WTC11 (cell line): ENCODE measurements around the gene DISP2. TPM values are rescaled to one million over a fixed set of nuclear protein-coding genes. Genes with fewer than 3 reads are reported as not detected.

Source experiments
- ATAC-seq: fragments of 200-7000 bp; cut with Tn5 transposase; 2 replicates; pipeline ENCODE4 v1.10.0; 2021; ENCODE audit warnings: mild to moderate bottlenecking, moderate library complexity
- CTCF ChIA-PET: fragments of 300-600 bp; sonication (Branson Sonifier 250); formaldehyde crosslinking; loops from one replicate; lab custom pipeline; 2021; ENCODE audit warnings: antibody characterized with exemption; lab: Charles Lee
- POLR2A ChIA-PET: fragments of 350-600 bp; sonication (Branson Sonifier 250); formaldehyde crosslinking; loops from one replicate; lab custom pipeline; 2021; ENCODE audit warnings: antibody characterized with exemption; lab: Charles Lee
- DNase-seq: peaks from one replicate; pipeline ENCODE4 v3.0.0; 2021; ENCODE audit warnings: low spot score
- H3K27ac Mint-ChIP-seq: 2 replicates; pipeline ENCODE4 v1.8.0; 2021; ENCODE audit warnings: mixed read lengths
- H3K27me3 Mint-ChIP-seq: 2 replicates; pipeline ENCODE4 v1.8.0; 2021; ENCODE audit warnings: low read depth, mild to moderate bottlenecking, moderate library complexity, mixed read lengths
- H3K36me3 Mint-ChIP-seq: 2 replicates; pipeline ENCODE4 v1.8.0; 2021; ENCODE audit warnings: mixed read lengths
- H3K4me1 Mint-ChIP-seq: 2 replicates; pipeline ENCODE4 v1.8.0; 2022; ENCODE audit warnings: mixed read lengths
- H3K4me3 Mint-ChIP-seq: 2 replicates; pipeline ENCODE4 v1.8.0; 2021; ENCODE audit warnings: mild to moderate bottlenecking, moderate library complexity, mixed read lengths
- H3K9me3 Mint-ChIP-seq: 2 replicates; pipeline ENCODE4 v1.8.0; 2021; ENCODE audit warnings: mixed read lengths
- AFF4 ChIP-seq: sonication (generic); formaldehyde crosslinking; IDR thresholded peaks from 2 replicates; pipeline ENCODE4 v1.8.1; 2023; ENCODE audit warnings: mild to moderate bottlenecking, missing genetic modification reagents, borderline replicate concordance
- AR ChIP-seq: fragments of 250-450 bp; sonication (Bioruptor Pico); IDR thresholded peaks from 2 replicates; pipeline ENCODE4 v1.9.0; 2021; ENCODE audit warnings: mild to moderate bottlenecking
- CREM ChIP-seq: sonication (generic); formaldehyde crosslinking; IDR thresholded peaks from 2 replicates; pipeline ENCODE4 v1.8.1; 2022; ENCODE audit warnings: mild to moderate bottlenecking, missing genetic modification reagents, moderate library complexity
- CTCF ChIP-seq: fragments of 200-600 bp; IDR thresholded peaks from 2 replicates; pipeline ENCODE4 v1.8.0; 2022; ENCODE audit warnings: antibody characterized with exemption
- ELF4 ChIP-seq: sonication (generic); formaldehyde crosslinking; IDR thresholded peaks from 2 replicates; pipeline ENCODE4 v1.8.1; 2022; ENCODE audit warnings: low read depth, mild to moderate bottlenecking, moderate library complexity, missing genetic modification reagents
- ETV6 ChIP-seq: sonication (generic); formaldehyde crosslinking; IDR thresholded peaks from 2 replicates; pipeline ENCODE4 v1.8.1; 2022; ENCODE audit warnings: mild to moderate bottlenecking, missing genetic modification reagents
- FOXP1 ChIP-seq: sonication (generic); formaldehyde crosslinking; IDR thresholded peaks from 2 replicates; pipeline ENCODE4 v1.8.0; 2022; ENCODE audit warnings: missing genetic modification reagents, mild to moderate bottlenecking, moderate library complexity, borderline replicate concordance
- GTF2I ChIP-seq: fragments of 250-450 bp; sonication (Bioruptor Pico); conservative IDR thresholded peaks from 2 replicates; pipeline ENCODE4 v1.4.0; 2021; ENCODE audit warnings: mild to moderate bottlenecking
- NFATC4 ChIP-seq: fragments of 250-450 bp; sonication (Bioruptor Pico); IDR thresholded peaks from 2 replicates; pipeline ENCODE4 v1.9.0; 2021; ENCODE audit warnings: mild to moderate bottlenecking
- RELA ChIP-seq: sonication (generic); formaldehyde crosslinking; IDR thresholded peaks from 2 replicates; pipeline ENCODE4 v1.8.1; 2022; ENCODE audit warnings: missing genetic modification reagents, mild to moderate bottlenecking, borderline replicate concordance
- SMAD4 ChIP-seq: sonication (generic); formaldehyde crosslinking; IDR thresholded peaks from 2 replicates; pipeline ENCODE4 v1.8.0; 2022; ENCODE audit warnings: mild to moderate bottlenecking, missing genetic modification reagents
- SP1 ChIP-seq: sonication (generic); formaldehyde crosslinking; conservative IDR thresholded peaks from 2 replicates; pipeline ENCODE4 v1.8.1; 2022; ENCODE audit warnings: missing genetic modification reagents
- TCF7 ChIP-seq: sonication (generic); formaldehyde crosslinking; IDR thresholded peaks from 2 replicates; pipeline ENCODE4 v1.8.0; 2022; ENCODE audit warnings: mild to moderate bottlenecking, low read depth, missing genetic modification reagents, moderate library complexity
- TEAD4 ChIP-seq: sonication (generic); formaldehyde crosslinking; IDR thresholded peaks from 2 replicates; pipeline ENCODE4 v1.8.0; 2022; ENCODE audit warnings: mild to moderate bottlenecking, missing genetic modification reagents
- ZNF121 ChIP-seq: sonication (generic); formaldehyde crosslinking; IDR thresholded peaks from 2 replicates; pipeline ENCODE4 v1.8.0; 2023; ENCODE audit warnings: missing genetic modification reagents
- ZNF423 ChIP-seq: fragments of 250-450 bp; sonication (Bioruptor Pico); IDR thresholded peaks from 2 replicates; pipeline ENCODE4 v2.1.2; 2022; ENCODE audit warnings: mild to moderate bottlenecking, moderate library complexity
- ZNF425 ChIP-seq: fragments of 250-450 bp; sonication (Bioruptor Pico); conservative IDR thresholded peaks from 2 replicates; pipeline ENCODE4 v1.9.0; 2021; ENCODE audit warnings: mild to moderate bottlenecking
- total RNA-seq: library from RNA; stranded (reverse); gene quantifications from 3 replicates; pipeline ENCODE4 v1.2.3, GENCODE V29; 2021
- TF ChIP-seq, protein P1 (sequence below): sonication (generic); formaldehyde crosslinking; IDR thresholded peaks from 2 replicates; pipeline ENCODE4 v1.8.1; 2022; ENCODE audit warnings: low read depth, mild to moderate bottlenecking, moderate library complexity, missing genetic modification reagents, borderline replicate concordance
- TF ChIP-seq, protein P2 (sequence below): sonication (generic); formaldehyde crosslinking; IDR thresholded peaks from 2 replicates; pipeline ENCODE4 v1.8.1; 2022; ENCODE audit warnings: low read depth, missing genetic modification reagents, borderline replicate concordance

The DISP2 gene
- total RNA-seq, 1 experiment from 2014 or later: 3.5 TPM

- Mint-ChIP-seq H3K27me3 (peaks cover 14% of the 10 kb centered on the region), H3K4me3 (no peak overlapping the region; the same call in 1 of the 2 replicates), H3K9me3 (no peaks in the 10 kb centered on the region), H3K4me1 (peaks cover 35% of the 10 kb centered on the region), H3K36me3 (no peaks in the 10 kb centered on the region), H3K27ac (no peak overlapping the region)
- ChIA-PET CTCF (interaction anchor here (0.5 to 17.8 kb wide), 22 partner anchors 9 to 270 kb away, joined by 3 to 690 read pairs (median 8); partner anchors contain the start of genes ANKRD63, CCDC9B, INAFM2 and PAK6), POLR2A (interaction anchor here (1.5 kb wide), 1 partner anchor 31 kb away, joined by 8 read pairs; no protein-coding TSS in a partner anchor)
- TF ChIP-seq TEAD4 (no peak), FOXP1 (CRISPR knock-in tag) (no peak), TCF7 (CRISPR knock-in tag) (no peak), GTF2I (no peak), SP1 (CRISPR knock-in tag) (peak; percentile 34; the same call in 1 of the 2 replicates), AFF4 (CRISPR knock-in tag) (no peak), ZNF121 (0 out of 2 replicates have a peak, but pooled peaks have one; percentile 37), AR (CRISPR knock-in tag) (no peak), RELA (CRISPR knock-in tag) (no peak), ZNF423 (CRISPR knock-in tag) (no peak), ETV6 (CRISPR knock-in tag) (no peak), CREM (CRISPR knock-in tag) (no peak), CTCF (peak; percentile 63; the same call in 1 of the 2 replicates), NFATC4 (CRISPR knock-in tag) (no peak), SMAD4 (no peak), ZNF425 (CRISPR knock-in tag) (no peak), ELF4 (CRISPR knock-in tag) (no peak)
- TF ChIP-seq, protein P1, sequence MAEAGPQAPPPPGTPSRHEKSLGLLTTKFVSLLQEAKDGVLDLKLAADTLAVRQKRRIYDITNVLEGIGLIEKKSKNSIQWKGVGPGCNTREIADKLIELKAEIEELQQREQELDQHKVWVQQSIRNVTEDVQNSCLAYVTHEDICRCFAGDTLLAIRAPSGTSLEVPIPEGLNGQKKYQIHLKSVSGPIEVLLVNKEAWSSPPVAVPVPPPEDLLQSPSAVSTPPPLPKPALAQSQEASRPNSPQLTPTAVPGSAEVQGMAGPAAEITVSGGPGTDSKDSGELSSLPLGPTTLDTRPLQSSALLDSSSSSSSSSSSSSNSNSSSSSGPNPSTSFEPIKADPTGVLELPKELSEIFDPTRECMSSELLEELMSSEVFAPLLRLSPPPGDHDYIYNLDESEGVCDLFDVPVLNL: no peak
- TF ChIP-seq, protein P2, sequence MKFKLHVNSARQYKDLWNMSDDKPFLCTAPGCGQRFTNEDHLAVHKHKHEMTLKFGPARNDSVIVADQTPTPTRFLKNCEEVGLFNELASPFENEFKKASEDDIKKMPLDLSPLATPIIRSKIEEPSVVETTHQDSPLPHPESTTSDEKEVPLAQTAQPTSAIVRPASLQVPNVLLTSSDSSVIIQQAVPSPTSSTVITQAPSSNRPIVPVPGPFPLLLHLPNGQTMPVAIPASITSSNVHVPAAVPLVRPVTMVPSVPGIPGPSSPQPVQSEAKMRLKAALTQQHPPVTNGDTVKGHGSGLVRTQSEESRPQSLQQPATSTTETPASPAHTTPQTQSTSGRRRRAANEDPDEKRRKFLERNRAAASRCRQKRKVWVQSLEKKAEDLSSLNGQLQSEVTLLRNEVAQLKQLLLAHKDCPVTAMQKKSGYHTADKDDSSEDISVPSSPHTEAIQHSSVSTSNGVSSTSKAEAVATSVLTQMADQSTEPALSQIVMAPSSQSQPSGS: no peak
- TF ChIP-seq, all 79 proteins: peak for 3
- ATAC-seq: peak; percentile 67
- peak; percentile 85 for DNase-seq
These were observed 47.7 kb upstream of the DISP2 start for GRCh38 chr15:40310001-40310959.
